Prostate gland (tissue), 2 donors: ENCODE data around the gene CCDC177. TPM values are rescaled to one million over a fixed set of nuclear protein-coding genes. Genes with fewer than 3 reads are reported as not detected.

Experiments
- DNase-seq: peaks from one replicate; pipeline ENCODE4 v3.0.0-alpha.2; 2019; ENCODE audit warnings: low spot score
- H3K27ac ChIP-seq, 2 donors: fragments of 200-600 bp; sonication (generic); 2 replicates each; pipeline ENCODE4 v1.5.1; 2017 to 2019
- H3K27me3 ChIP-seq: fragments of 200-600 bp; sonication (generic); replicated peaks from 2 replicates; pipeline ENCODE4 v1.5.1; 2019; ENCODE audit not compliant: insufficient read depth
- H3K36me3 ChIP-seq, 2 donors: fragments of 200-600 bp; sonication (generic); 1 replicate in 1 of 2; 2 replicates in 1 of 2; pipeline versions ENCODE4 v1.5.1 to v1.8.1; 2017 to 2019
- H3K4me1 ChIP-seq: fragments of 200-600 bp; sonication (generic); replicated peaks from 2 replicates; pipeline ENCODE4 v1.5.1; 2019
- H3K4me3 ChIP-seq, 2 donors: fragments of 200-600 bp; sonication (generic); 2 replicates each; pipeline ENCODE4 v1.5.1; 2017 to 2019
- H3K9me3 ChIP-seq: fragments of 200-600 bp; sonication (generic); 2 replicates; pipeline ENCODE4 v1.5.1; 2017
- CTCF ChIP-seq, 4 experiments: fragments of 200-600 bp in 2 of 4; fragments of 450-650 bp in 2 of 4; sonication (generic) in 2 of 4; IDR thresholded peaks; 1 replicate in 3 of 4; 2 replicates in 1 of 4; pipeline ENCODE4 v1.5.1; 2016 to 2019; ENCODE audit warnings: antibody characterized with exemption in 4 of 4, mild to moderate bottlenecking in 2 of 4, moderate library complexity in 2 of 4
- POLR2A ChIP-seq: fragments of 450-650 bp; IDR thresholded peaks from one replicate; pipeline ENCODE4 v1.6.1; 2016; ENCODE audit warnings: antibody characterized with exemption, mild to moderate bottlenecking
- POLR2AphosphoS5 ChIP-seq: sonication (generic); formaldehyde crosslinking; IDR thresholded peaks from one replicate; pipeline ENCODE4 v1.6.1; 2017; ENCODE audit warnings: antibody characterized with exemption
- WGBS: methylation state at CpG from one replicate; pipeline ENCODE4 v1.1.5; 2018; 5-methylcytosine and 5-hydroxymethylcytosine counted together
- intact Hi-C: fragments of 100-400 bp; cut with DNase I; formaldehyde crosslinking; loops from one replicate; pipeline ENCODE4 v1.14.2; 2022
- total RNA-seq, 2 donors: library from RNA; depleted of rRNA; stranded (reverse); fragments of >200 nt; gene quantifications; one replicate each; pipeline ENCODE4 v1.1.0, GENCODE V29; 2016

The CCDC177 gene
- total RNA-seq, 2 donors from 2014 or later = 0.28 TPM; not detected in 1

- 29% methylated on average over 33 of the region's 51 CpGs for WGBS
- intact Hi-C loops = loop anchor here (10.0 kb wide), 1 partner anchor 329 kb away; no protein-coding TSS in a partner anchor
- no peak for DNase-seq
Observed at GRCh38 chr14:69573205-69573830, 1.4 kb downstream of the CCDC177 start.

GRCh38 chr14:69572841-69573135 is 1.9 kb downstream of the CCDC177 start:
- DNase-seq = no peak
- H3K36me3 ChIP-seq = no peaks in the 10 kb centered on the region
- H3K4me3 ChIP-seq = no peak overlapping the region
- whole genome bisulfite sequencing = 53% methylated on average over 27 of the region's 40 CpGs
- peaks cover 20% of the 10 kb centered on the region for H3K27me3 ChIP-seq
- H3K9me3 ChIP-seq = no peaks in the 10 kb centered on the region
- H3K4me1 ChIP-seq = peaks cover 15% of the 10 kb centered on the region
- intact Hi-C loops = loop anchor here (10.0 kb wide), 1 partner anchor 328 kb away; no protein-coding TSS in a partner anchor
- H3K27ac ChIP-seq = no peak overlapping the region
- TF ChIP-seq POLR2AphosphoS5 = no peak

More at GRCh38 chr14:69573205-69573830, 1.4 kb downstream of the CCDC177 start:
- no peaks in the 10 kb centered on the region for H3K36me3 ChIP-seq
- H3K27me3 ChIP-seq = peaks cover 20% of the 10 kb centered on the region
- H3K27ac ChIP-seq = no peak overlapping the region
- peaks cover 15% of the 10 kb centered on the region for H3K4me1 ChIP-seq
- no peaks in the 10 kb centered on the region for H3K9me3 ChIP-seq
- H3K4me3 ChIP-seq = no peak overlapping the region
- TF ChIP-seq POLR2A (no peak), CTCF (IDR thresholded peaks at IDR 0.05) (no peak), POLR2AphosphoS5 (no peak)

GRCh38 chr14:69572030-69572840 is 2.4 kb downstream of the CCDC177 start:
- no peaks in the 10 kb centered on the region for H3K9me3 ChIP-seq
- 10% methylated on average over 93 of the region's 112 CpGs for WGBS
- TF ChIP-seq POLR2AphosphoS5 = no peak
- TF ChIP-seq CTCF (IDR thresholded peaks at IDR 0.05) = no peak
- TF ChIP-seq POLR2A = no peak
- H3K4me3 ChIP-seq = peak overlapping the region; percentile 20 to 28
- H3K36me3 ChIP-seq = no peaks in the 10 kb centered on the region
- H3K27me3 ChIP-seq = peaks cover 20% of the 10 kb centered on the region
- H3K27ac ChIP-seq = no peak overlapping the region
- intact Hi-C loops = loop anchor here (10.0 kb wide), 1 partner anchor 327 kb away; no protein-coding TSS in a partner anchor
- DNase-seq = no peak
- peaks cover 15% of the 10 kb centered on the region for H3K4me1 ChIP-seq

GRCh38 chr14:69571449-69572029 is 3.1 kb downstream of the CCDC177 start:
- H3K36me3 ChIP-seq = no peaks in the 10 kb centered on the region
- intact Hi-C loops = loop anchor here (10.0 kb wide), 1 partner anchor 327 kb away; no protein-coding TSS in a partner anchor
- no peak for DNase-seq
- peaks cover 20% of the 10 kb centered on the region for H3K27me3 ChIP-seq
- H3K4me3 ChIP-seq = peak overlapping the region; percentile 20 to 28
- TF ChIP-seq POLR2AphosphoS5 = no peak
- no peak for TF ChIP-seq CTCF (IDR thresholded peaks at IDR 0.05)
- TF ChIP-seq POLR2A = no peak
- 7% methylated on average over 49 of the region's 62 CpGs for WGBS
- H3K4me1 ChIP-seq = peaks cover 15% of the 10 kb centered on the region
- no peak overlapping the region for H3K27ac ChIP-seq
- H3K9me3 ChIP-seq = no peaks in the 10 kb centered on the region

- Histone ChIP-seq H3K27me3 (peaks cover 20% of the 10 kb centered on the region), H3K4me3 (no peak overlapping the region), H3K36me3 (no peaks in the 10 kb centered on the region), H3K9me3 (no peaks in the 10 kb centered on the region), H3K27ac (no peak overlapping the region), H3K4me1 (peaks cover 15% of the 10 kb centered on the region)
- 90% methylated on average over 7 of the region's 7 CpGs for WGBS
- intact Hi-C loops = loop anchor here (10.0 kb wide), 1 partner anchor 326 kb away; no protein-coding TSS in a partner anchor
- TF ChIP-seq CTCF (IDR thresholded peaks at IDR 0.05) (no peak), POLR2A (no peak), POLR2AphosphoS5 (no peak)
- DNase-seq = no peak
Observed at GRCh38 chr14:69570836-69571330, 3.8 kb downstream of the CCDC177 start.
